Activated CD4-positive, alpha-beta T cell treated with anti-CD3 and anti-CD28 coated beads, Interleukin-2, amount 50 U/mL, for 4 hours (primary cell): Measurements from ENCODE around the gene ERAP2.
"Not testable (repeated sequence)": the region's sequence is repeated elsewhere in the genome, so short reads cannot be mapped to it uniquely, and the experiment has no call there.

Experiments used
- DNase-seq, 2 experiments: peaks; one replicate each; pipeline ENCODE4 v3.0.0-alpha.2; 2020

ERAP2 gene

GRCh38 chr5:96901384-96901783 is 25.1 kb downstream of the ERAP2 start:
- DNase-seq = no peak

- no peak for DNase-seq
These were observed 25.5 kb downstream of the ERAP2 start for GRCh38 chr5:96901841-96902240.

GRCh38 chr5:96902876-96903275 is 26.6 kb downstream of the ERAP2 start:
- no peak for DNase-seq

- no peak for DNase-seq
These were observed 27.0 kb downstream of the ERAP2 start for GRCh38 chr5:96903300-96903699.

GRCh38 chr5:96904054-96904931 is 28.0 kb downstream of the ERAP2 start:
- no peak for DNase-seq

GRCh38 chr5:96905864-96906263 is 29.6 kb downstream of the ERAP2 start:
- DNase-seq = no peak

GRCh38 chr5:96909003-96909402 is 32.7 kb downstream of the ERAP2 start:
- no peak for DNase-seq

GRCh38 chr5:96909435-96909834 is 33.1 kb downstream of the ERAP2 start:
- no peak for DNase-seq

- DNase-seq = no peak
These were observed 34.8 kb downstream of the ERAP2 start for GRCh38 chr5:96911139-96911538.

GRCh38 chr5:96913233-96913632 is 36.9 kb downstream of the ERAP2 start:
- no peak for DNase-seq

- DNase-seq = no peak
These were observed 43.5 kb downstream of the ERAP2 start for GRCh38 chr5:96919754-96920197.

- no peak for DNase-seq
These were observed 44.5 kb downstream of the ERAP2 start for GRCh38 chr5:96920744-96921355.

- DNase-seq = no peak
These were observed 46.4 kb downstream of the ERAP2 start for GRCh38 chr5:96922499-96923244.

- no peak for DNase-seq
These were observed 47.7 kb downstream of the ERAP2 start for GRCh38 chr5:96924016-96924443.

GRCh38 chr5:96926276-96926675 is 50.0 kb downstream of the ERAP2 start:
- DNase-seq = no peak

- DNase-seq = no peak
These were observed 50.7 kb downstream of the ERAP2 start for GRCh38 chr5:96927008-96927407.

GRCh38 chr5:96928931-96929708 is 52.8 kb downstream of the ERAP2 start:
- no peak for DNase-seq

- no peak for DNase-seq
These were observed 53.8 kb downstream of the ERAP2 start for GRCh38 chr5:96930058-96930457.

GRCh38 chr5:96930589-96930988 is 54.3 kb downstream of the ERAP2 start:
- no peak for DNase-seq

- DNase-seq = not testable (repeated sequence)
These were observed 54.7 kb downstream of the ERAP2 start for GRCh38 chr5:96931037-96931436.

- DNase-seq = no peak
These were observed 55.3 kb downstream of the ERAP2 start for GRCh38 chr5:96931605-96932004.

- no peak for DNase-seq
These were observed 55.7 kb downstream of the ERAP2 start for GRCh38 chr5:96932026-96932425.
